GM12878 (cell line): ENCODE data around the gene RNF130. TPM values are rescaled to one million over a fixed set of nuclear protein-coding genes. Genes with fewer than 3 reads are reported as not detected.

Source experiments
- ATAC-seq: fragments of 200-7000 bp; cut with Tn5 transposase; 3 replicates; pipeline ENCODE4 v1.9.1; 2020; ENCODE audit warnings: mild to moderate bottlenecking, moderate library complexity
- BruUV-seq: library from RNA; stranded (reverse); fragments of 400-500 nt; replicated peaks from 2 replicates; lab custom pipeline; 2021; lab: Mats Ljungman, UMichigan
- CTCF ChIA-PET: fragments of 300-600 bp; sonication (Branson Sonifier 250); formaldehyde crosslinking; extraction: SDS; loops from one replicate; lab custom pipeline; 2021; ENCODE audit warnings: inconsistent platforms; lab: Yijun Ruan, JAX
- POLR2A ChIA-PET: fragments of 350-600 bp; formaldehyde crosslinking; extraction: SDS; loops from one replicate; lab custom pipeline; 2021; ENCODE audit warnings: inconsistent platforms; lab: Charles Lee
- RAD21 ChIA-PET: fragments of 300-600 bp; sonication (Branson Sonifier 250); formaldehyde crosslinking; loops from one replicate; lab custom pipeline; 2023; ENCODE audit warnings: antibody characterized with exemption; ENCODE audit not compliant: unreplicated experiment; lab: Charles Lee
- SMC1A ChIA-PET: fragments of 300-600 bp; sonication (Branson Sonifier 250); formaldehyde crosslinking; loops from one replicate; lab custom pipeline; 2023; ENCODE audit not compliant: unreplicated experiment, uncharacterized antibody; lab: Charles Lee
- DNase-seq: peaks from one replicate; pipeline ENCODE4 v3.0.0-alpha.2; 2011; ENCODE audit warnings: low read depth, low spot score
- FAIRE-seq: peaks from 3 replicates; lab custom pipeline; 2011; peaks lifted over from hg19 to GRCh38; lab: Jason Lieb, UNC
- H2AFZ ChIP-seq: 2 replicates; pipeline ENCODE4 v1.6.0; 2011; ENCODE audit warnings: low read depth, low read length, control low read depth; ENCODE audit not compliant: control insufficient read depth
- H3K27ac ChIP-seq: 2 replicates; pipeline ENCODE4 v1.5.1; 2011; ENCODE audit warnings: control low read depth; ENCODE audit not compliant: control insufficient read depth, insufficient read depth
- H3K27me3 ChIP-seq, 2 experiments: replicated peaks in 1 of 2; 2 replicates each; pipeline versions ENCODE4 v1.6.0 to v1.6.1; 2011; ENCODE audit warnings: low read length in 1 of 2; ENCODE audit not compliant: control insufficient read depth in 2 of 2, insufficient read depth in 2 of 2
- H3K36me3 ChIP-seq, 2 experiments: 2 replicates each; pipeline ENCODE4 v1.5.1; 2011; ENCODE audit warnings: low read length in 1 of 2; ENCODE audit not compliant: control insufficient read depth in 2 of 2, insufficient read depth in 2 of 2
- H3K4me1 ChIP-seq: 2 replicates; pipeline ENCODE4 v1.6.1; 2011; ENCODE audit warnings: mild to moderate bottlenecking, low read length, moderate library complexity, mixed read lengths; ENCODE audit not compliant: control insufficient read depth, insufficient read depth
- H3K4me2 ChIP-seq: 2 replicates; pipeline ENCODE4 v1.6.0; 2011; ENCODE audit warnings: control low read depth; ENCODE audit not compliant: control insufficient read depth, insufficient read depth
- H3K4me3 ChIP-seq: fragments of 200-600 bp; sonication (generic); 2 replicates; pipeline ENCODE4 v1.5.1; 2016
- H3K79me2 ChIP-seq: 2 replicates; pipeline ENCODE4 v1.6.0; 2011; ENCODE audit warnings: low read length; ENCODE audit not compliant: control insufficient read depth, insufficient read depth
- H3K9ac ChIP-seq: 2 replicates; pipeline ENCODE4 v1.8.0; 2011; ENCODE audit warnings: low read length, control low read depth, mixed read lengths; ENCODE audit not compliant: control insufficient read depth, insufficient read depth
- H3K9me3 ChIP-seq: replicated peaks from 3 replicates; pipeline ENCODE4 v1.5.1; 2011; ENCODE audit warnings: mild to moderate bottlenecking, low read length; ENCODE audit not compliant: control insufficient read depth, insufficient read depth
- H4K20me1 ChIP-seq: 2 replicates; pipeline ENCODE4 v1.6.0; 2011; ENCODE audit not compliant: control insufficient read depth, insufficient read depth
- CBFB ChIP-seq: IDR thresholded peaks from 2 replicates; pipeline ENCODE4 v1.6.1; 2016; ENCODE audit warnings: antibody characterized with exemption, low read depth
- EED ChIP-seq: sonication (generic); IDR thresholded peaks from 2 replicates; pipeline ENCODE4 v1.6.1; 2016; ENCODE audit warnings: antibody characterized with exemption, low read depth
- GABPA ChIP-seq: IDR thresholded peaks from 2 replicates; pipeline ENCODE4 v1.6.1; 2014; ENCODE audit warnings: antibody characterized with exemption, low read depth, mild to moderate bottlenecking, inconsistent platforms
- HDGF ChIP-seq: fragments of 450-650 bp; IDR thresholded peaks from 2 replicates; pipeline ENCODE4 v1.6.1; 2016; ENCODE audit warnings: antibody characterized with exemption
- KDM1A ChIP-seq: fragments of 200-600 bp; sonication (generic); IDR thresholded peaks from 2 replicates; pipeline ENCODE4 v1.6.1; 2016; ENCODE audit warnings: borderline replicate concordance
- NFYB ChIP-seq: IDR thresholded peaks from 2 replicates; pipeline ENCODE4 v1.6.1; 2011; ENCODE audit warnings: low read depth, mild to moderate bottlenecking, low read length, improper control_type of control experiment, moderate library complexity; ENCODE audit not compliant: insufficient read depth
- NR2C2 ChIP-seq: IDR thresholded peaks from 2 replicates; pipeline ENCODE4 v1.6.1; 2011; ENCODE audit warnings: borderline replicate concordance, low read depth; ENCODE audit not compliant: control insufficient read depth, insufficient read length
- RAD21 ChIP-seq: IDR thresholded peaks from 2 replicates; pipeline ENCODE4 v1.6.1; 2011; ENCODE audit warnings: mild to moderate bottlenecking, low read depth, low read length, moderate library complexity; ENCODE audit not compliant: insufficient read depth
- RCOR1 ChIP-seq: conservative IDR thresholded peaks from 2 replicates; pipeline ENCODE4 v1.6.1; 2012; ENCODE audit warnings: low read depth, low read length, improper control_type of control experiment
- RELB ChIP-seq: fragments of 450-650 bp; IDR thresholded peaks from 2 replicates; pipeline ENCODE4 v1.6.1; 2017; ENCODE audit warnings: low read depth, mild to moderate bottlenecking, moderate library complexity
- SUPT20H ChIP-seq: IDR thresholded peaks from 2 replicates; pipeline ENCODE4 v1.6.1; 2011; ENCODE audit warnings: low read depth, mild to moderate bottlenecking, low read length, moderate library complexity, borderline replicate concordance; ENCODE audit not compliant: control insufficient read depth
- TARDBP ChIP-seq: IDR thresholded peaks from 2 replicates; pipeline ENCODE4 v1.6.1; 2016; ENCODE audit warnings: borderline replicate concordance
- TBL1XR1 ChIP-seq: IDR thresholded peaks from 2 replicates; pipeline ENCODE4 v1.6.1; 2012; ENCODE audit warnings: low read depth, low read length, improper control_type of control experiment
- ZNF592 ChIP-seq: fragments of 450-650 bp; IDR thresholded peaks from 2 replicates; pipeline ENCODE4 v1.6.1; 2017; ENCODE audit warnings: mild to moderate bottlenecking, moderate library complexity
- WGBS: methylation state at CpG from one replicate; pipeline ENCODE4 v1.1.6; 2016; ENCODE audit warnings: low lambda C conversion rate; ENCODE audit not compliant: insufficient replicate concordance, insufficient coverage; ENCODE audit errors: missing lambda C conversion rate; 5-methylcytosine and 5-hydroxymethylcytosine counted together
- in situ Hi-C: fragments of 300-500 bp; cut with MboI; formaldehyde crosslinking; loops from 9 replicates; pipeline ENCODE4 v1.14.3; 2018; ENCODE audit warnings: mixed read lengths
- intact Hi-C: fragments of 100-400 bp; cut with micrococcal nuclease; formaldehyde crosslinking; loops from one replicate; pipeline ENCODE4 v1.14.2; 2022; ENCODE audit not compliant: unreplicated experiment
- polyA plus RNA-seq, 11 experiments: library from polyadenylated mRNA; depleted of rRNA in 4 of 11; unstranded in 6 of 11; stranded (reverse) in 5 of 11; fragments of >200 nt; fragmentation: Nextera tagmentation in 4 of 11; fragmentation: Illumina TruSeq in 1 of 11; extraction: Ambion mirVana in 4 of 11; extraction: Trizol in 1 of 11; gene quantifications; 1 replicate in 1 of 11; 2 replicates in 10 of 11; pipeline versions ENCODE4 v1.2.1 to v1.2.3, GENCODE V29; 2011 to 2016; ENCODE audit warnings: inconsistent platforms in 2 of 11, missing spikeins in 2 of 11, low read depth in 1 of 11
- total RNA-seq, 4 experiments: library from RNA; depleted of rRNA in 3 of 4; stranded (reverse); fragments of >200 nt in 3 of 4; fragmentation: Illumina TruSeq in 1 of 4; extraction: Trizol in 1 of 4; gene quantifications; 2 replicates each; pipeline versions ENCODE4 v1.2.1 to v1.2.3, GENCODE V29; 2013 to 2021

RNF130 gene
- total and polyA plus RNA-seq, 10 of the 15 experiments (the other 5 are each of a cell fraction or from before 2014, with no cell fraction given) = 0.04 to 0.36 (median 0.11) TPM; not detected in 1

- in situ Hi-C loops (no loop called here), intact Hi-C loops (no loop called here)
- Histone ChIP-seq H2AFZ (no peak overlapping the region), H3K79me2 (no peaks in the 10 kb centered on the region), H3K27ac (no peak overlapping the region), H3K4me3 (no peak overlapping the region), H3K36me3 (no peaks in the 10 kb centered on the region), H3K4me1 (no peaks in the 10 kb centered on the region), H3K27me3 (no peaks in the 10 kb centered on the region), H3K9me3 (no peaks in the 10 kb centered on the region), H3K4me2 (no peak overlapping the region), H4K20me1 (no peaks in the 10 kb centered on the region), H3K9ac (no peak overlapping the region)
- ChIA-PET POLR2A (no interaction called here), RAD21 (no interaction called here), CTCF (no interaction called here), SMC1A (no interaction called here)
- no peak for FAIRE-seq
- no peak for DNase-seq
- no peak for ATAC-seq
- TF ChIP-seq TARDBP (no peak), HDGF (no peak), ZNF592 (no peak), TBL1XR1 (no peak), EED (no peak), KDM1A (no peak), RAD21 (no peak), CBFB (no peak), RCOR1 (no peak), GABPA (no peak), RELB (no peak), SUPT20H (no peak), NR2C2 (no peak), NFYB (no peak)
- WGBS = 58% methylated on average over 7 of the region's 7 CpGs
- no TSS peak for BruUV-seq
These were observed 62.0 kb downstream of the RNF130 start for GRCh38 chr5:180009581-180009980.
